C4-2B (cell line): ENCODE results near the gene IMPDH2.

Experiments
- H3K27ac ChIP-seq: fragments of 450-650 bp; 2 replicates; pipeline ENCODE4 v1.5.1; 2017
- ZFX ChIP-seq: fragments of 450-650 bp; IDR thresholded peaks from 2 replicates; pipeline ENCODE4 v1.6.1; 2017
- TF ChIP-seq, protein P1 (sequence below): fragments of 450-650 bp; conservative IDR thresholded peaks from 2 replicates; pipeline ENCODE4 v1.5.1; 2017; ENCODE audit warnings: mild to moderate bottlenecking

IMPDH2 gene

DNA sequence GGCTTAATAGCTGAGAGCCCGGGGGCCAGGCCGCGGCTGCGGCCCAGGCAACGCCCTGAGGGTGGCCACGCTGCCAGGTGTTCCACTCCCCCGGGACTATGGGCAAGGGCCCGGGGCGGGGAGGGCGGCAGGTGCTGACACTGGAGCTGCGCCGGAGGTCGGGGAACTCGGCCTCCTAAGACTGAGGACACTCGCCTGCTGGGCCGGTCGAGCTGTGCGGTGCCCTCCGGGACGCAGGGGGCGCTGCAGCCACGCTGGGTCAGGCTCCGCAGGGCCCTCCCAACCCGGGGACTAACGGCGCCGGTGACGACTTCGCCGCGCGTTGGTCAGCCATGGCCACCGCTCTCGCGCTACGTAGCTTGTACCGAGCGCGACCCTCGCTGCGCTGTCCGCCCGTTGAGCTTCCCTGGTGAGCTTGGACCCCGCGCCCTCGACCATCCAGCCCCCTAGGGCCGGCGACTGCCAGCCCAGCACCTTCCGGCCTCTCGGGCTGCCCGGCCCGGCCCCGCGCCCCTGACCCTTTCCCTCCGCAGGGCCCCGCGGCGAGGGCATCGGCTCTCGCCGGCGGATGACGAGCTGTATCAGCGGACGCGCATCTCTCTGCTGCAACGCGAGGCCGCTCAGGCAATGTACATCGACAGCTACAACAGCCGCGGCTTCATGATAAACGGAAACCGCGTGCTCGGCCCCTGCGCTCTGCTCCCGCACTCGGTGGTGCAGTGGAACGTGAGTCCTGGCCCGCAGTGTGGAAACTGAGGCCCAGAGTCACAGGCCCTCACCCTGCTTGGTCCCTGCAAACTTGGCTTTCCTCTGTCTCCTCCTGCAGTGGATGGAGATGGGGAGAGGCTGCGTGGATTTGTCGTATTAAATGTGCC lies 7.1 kb downstream of the IMPDH2 start, which contains the start of gene NDUFAF3:
TSS of gene NDUFAF3 (plus strand) at position 309 of the 875 bp plus-strand sequence. CDS start at position 333, 24 bp downstream.
- TF ChIP-seq, protein P1, sequence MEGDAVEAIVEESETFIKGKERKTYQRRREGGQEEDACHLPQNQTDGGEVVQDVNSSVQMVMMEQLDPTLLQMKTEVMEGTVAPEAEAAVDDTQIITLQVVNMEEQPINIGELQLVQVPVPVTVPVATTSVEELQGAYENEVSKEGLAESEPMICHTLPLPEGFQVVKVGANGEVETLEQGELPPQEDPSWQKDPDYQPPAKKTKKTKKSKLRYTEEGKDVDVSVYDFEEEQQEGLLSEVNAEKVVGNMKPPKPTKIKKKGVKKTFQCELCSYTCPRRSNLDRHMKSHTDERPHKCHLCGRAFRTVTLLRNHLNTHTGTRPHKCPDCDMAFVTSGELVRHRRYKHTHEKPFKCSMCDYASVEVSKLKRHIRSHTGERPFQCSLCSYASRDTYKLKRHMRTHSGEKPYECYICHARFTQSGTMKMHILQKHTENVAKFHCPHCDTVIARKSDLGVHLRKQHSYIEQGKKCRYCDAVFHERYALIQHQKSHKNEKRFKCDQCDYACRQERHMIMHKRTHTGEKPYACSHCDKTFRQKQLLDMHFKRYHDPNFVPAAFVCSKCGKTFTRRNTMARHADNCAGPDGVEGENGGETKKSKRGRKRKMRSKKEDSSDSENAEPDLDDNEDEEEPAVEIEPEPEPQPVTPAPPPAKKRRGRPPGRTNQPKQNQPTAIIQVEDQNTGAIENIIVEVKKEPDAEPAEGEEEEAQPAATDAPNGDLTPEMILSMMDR, result peak; percentile 93
- peak; percentile 74 for TF ChIP-seq ZFX
- H3K27ac ChIP-seq, result peak within 1 kb of the TSS; percentile 98

DNA sequence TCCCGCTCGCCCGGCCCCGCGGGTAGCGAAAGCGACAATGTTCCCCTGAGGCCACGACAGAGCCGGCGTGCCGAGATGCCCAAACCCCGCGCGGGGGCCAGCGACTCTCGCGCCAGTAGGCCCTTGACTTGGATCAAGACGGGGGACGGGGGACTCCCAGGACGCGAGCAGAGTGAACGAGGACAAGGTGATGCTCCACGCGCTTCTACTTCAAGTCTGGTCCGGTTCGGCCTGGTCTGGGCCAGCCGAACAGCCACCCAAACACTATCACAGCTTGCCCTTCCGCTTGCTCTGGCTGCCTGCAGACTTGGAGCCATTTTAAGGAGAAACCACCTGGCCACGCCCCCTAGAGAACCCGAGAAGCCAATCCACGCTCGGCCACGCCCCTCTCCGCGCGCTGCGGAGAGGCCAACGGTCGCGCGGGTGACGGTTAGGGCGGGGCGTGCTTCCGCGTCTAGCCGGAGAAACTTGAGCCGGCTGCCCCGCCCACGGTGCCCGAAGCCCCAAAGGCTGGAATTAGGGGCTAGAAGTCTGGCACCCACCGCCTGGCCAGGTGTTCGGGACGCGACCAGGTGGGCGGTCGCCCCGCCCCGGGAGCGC lies 7.9 kb downstream of the IMPDH2 start:
- H3K27ac ChIP-seq, result peak overlapping the region; percentile 98
- TF ChIP-seq ZFX, result peak; percentile 92
- TF ChIP-seq, protein P1, result no peak

DNA sequence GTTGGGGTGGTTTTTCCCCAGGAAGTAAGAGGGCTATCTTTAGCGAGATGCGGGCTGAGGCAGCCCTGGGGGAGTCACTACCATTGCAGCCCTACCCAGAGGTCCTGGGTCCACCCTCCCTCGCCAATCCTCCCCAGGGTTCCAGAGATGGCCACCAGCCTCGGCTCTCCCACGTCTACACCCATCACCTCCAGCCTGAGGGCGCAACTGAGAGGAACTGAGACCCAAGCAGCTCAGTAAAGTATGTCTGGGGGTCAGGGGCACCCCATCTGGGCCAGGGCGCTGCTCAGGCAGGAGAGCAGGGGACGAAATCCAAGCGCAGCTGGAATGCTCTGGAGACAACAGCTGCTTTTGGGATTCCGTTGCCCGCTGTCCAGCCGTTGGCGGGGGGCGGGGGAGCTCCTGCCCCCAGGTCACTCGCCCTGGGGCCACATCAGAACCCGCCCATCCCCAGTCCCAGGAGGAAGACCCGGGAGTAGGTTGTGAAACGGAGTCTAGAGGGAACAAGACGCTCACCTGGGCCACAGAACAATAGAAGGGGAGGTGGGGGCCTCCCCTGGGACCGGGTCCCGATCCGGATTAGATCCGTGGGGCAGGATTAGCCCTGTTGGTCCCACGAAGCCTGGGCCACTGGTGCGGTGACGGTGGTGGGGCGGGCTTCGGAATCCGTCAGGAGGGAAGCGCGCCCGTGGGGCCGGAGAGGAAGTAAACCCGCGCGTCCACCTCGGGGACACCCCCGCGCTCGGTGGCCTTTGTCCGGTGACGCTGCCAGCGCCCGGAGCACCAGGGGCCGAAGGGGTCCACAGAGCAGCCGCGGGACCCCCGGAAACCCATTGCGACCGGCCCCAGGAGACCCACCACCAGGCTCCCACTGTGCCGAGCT lies 8.6 kb downstream of the IMPDH2 start:
- TF ChIP-seq, protein P1, result no peak
- TF ChIP-seq ZFX, result no peak
- H3K27ac ChIP-seq, result peak overlapping the region; percentile 98

DNA sequence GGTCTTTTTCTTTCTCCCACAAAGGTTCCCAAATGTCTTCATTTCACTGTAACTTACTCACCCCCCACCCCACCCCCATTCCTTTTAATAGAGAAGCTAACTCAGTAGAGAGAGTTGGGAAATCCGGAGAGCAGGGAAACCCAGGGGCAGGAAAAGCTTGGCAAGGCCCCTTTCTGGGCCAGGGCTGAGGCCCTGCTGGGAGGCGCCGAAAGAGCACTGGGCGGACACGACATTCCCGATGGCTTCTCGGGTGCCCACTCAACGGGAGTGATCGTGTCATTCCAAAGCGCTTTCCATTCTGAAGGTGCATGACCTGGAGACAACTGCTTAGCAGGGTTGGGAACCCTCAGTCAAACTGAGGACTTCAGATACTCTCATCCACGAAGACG lies 9.3 kb downstream of the IMPDH2 start:
- TF ChIP-seq ZFX, result no peak
- TF ChIP-seq, protein P1, result no peak
- peak overlapping the region; percentile 98 for H3K27ac ChIP-seq

DNA sequence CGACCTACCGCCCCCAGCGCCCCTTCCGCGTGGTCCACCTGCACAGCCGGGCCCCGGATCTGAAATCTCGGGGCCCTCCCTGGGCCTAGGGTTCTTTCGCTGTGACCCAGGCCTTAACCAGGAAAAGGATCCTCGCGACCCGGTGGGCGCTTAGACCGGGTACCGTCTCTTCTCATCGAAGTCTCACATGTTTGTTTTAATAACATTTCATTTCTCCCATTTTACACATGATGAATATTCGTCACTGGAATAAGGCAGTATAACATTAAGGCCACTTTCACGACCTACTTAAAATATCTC lies 10.5 kb downstream of the IMPDH2 start:
- TF ChIP-seq, protein P1, result no peak
- 0 out of 2 replicates have a peak, but pooled peaks have one; percentile 43 for TF ChIP-seq ZFX
- H3K27ac ChIP-seq, result peak overlapping the region; percentile 98

DNA sequence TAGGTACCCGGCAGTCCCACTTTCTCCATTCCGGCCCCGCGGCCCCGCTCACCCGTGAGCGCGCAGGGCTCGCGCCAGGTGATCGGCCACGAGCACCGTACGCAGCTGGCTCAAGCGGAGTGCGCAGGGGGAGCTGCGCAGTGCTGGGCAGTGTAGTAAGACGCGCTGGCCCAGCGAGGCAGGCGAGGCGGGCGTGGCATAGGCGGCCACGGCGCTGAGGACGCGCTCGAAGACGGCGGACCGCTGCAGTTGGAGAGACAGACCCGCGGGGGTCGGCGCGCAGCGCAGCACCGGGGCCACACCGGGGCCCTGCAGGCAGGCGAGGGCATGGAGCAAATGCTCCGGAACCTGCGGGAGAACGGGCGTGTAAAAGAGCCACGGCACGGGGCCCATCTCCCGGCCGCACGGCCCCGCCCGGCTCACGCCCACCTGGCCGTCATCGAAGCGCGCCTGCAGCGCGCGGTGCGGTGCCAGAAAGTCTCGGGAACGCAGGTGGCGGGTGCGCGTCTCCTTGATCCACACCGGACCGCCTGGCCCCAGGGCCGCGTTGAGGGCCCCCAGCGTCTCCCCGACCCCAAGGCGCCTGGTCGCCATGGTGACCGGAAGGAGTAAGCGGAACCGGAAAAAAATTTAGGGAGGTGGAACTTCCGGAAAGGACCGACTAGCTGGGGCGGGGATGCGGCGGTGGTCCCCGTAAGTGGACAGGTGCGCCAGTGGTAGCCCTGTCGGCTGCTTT lies 11.1 kb downstream of the IMPDH2 start, which contains the start of gene DALRD3:
TSS of gene DALRD3 (minus strand) at position 610 of the 736 bp plus-strand sequence. CDS start at position 594, 16 bp downstream.
- peak within 1 kb of the TSS; percentile 98 for H3K27ac ChIP-seq
- TF ChIP-seq, protein P1, result no peak
- peak; percentile 13; the same call in 1 of the 2 replicates for TF ChIP-seq ZFX
